AG09319 (cell line): Measurements from ENCODE around the gene NSG2.
"Not testable (repeated sequence)": the region's sequence is repeated elsewhere in the genome, so short reads cannot be mapped to it uniquely, and the experiment has no call there.

Experiments
- DNase-seq: peaks from one replicate; pipeline ENCODE4 v3.0.0-alpha.2; 2010; ENCODE audit warnings: low read depth; ENCODE audit errors: extremely low read depth
- TF ChIP-seq, protein P1 (sequence below): IDR thresholded peaks from 2 replicates; pipeline ENCODE4 v1.5.1; 2011; ENCODE audit warnings: low read depth, mild to moderate bottlenecking, inconsistent platforms, low read length, moderate library complexity

NSG2 gene

DNA sequence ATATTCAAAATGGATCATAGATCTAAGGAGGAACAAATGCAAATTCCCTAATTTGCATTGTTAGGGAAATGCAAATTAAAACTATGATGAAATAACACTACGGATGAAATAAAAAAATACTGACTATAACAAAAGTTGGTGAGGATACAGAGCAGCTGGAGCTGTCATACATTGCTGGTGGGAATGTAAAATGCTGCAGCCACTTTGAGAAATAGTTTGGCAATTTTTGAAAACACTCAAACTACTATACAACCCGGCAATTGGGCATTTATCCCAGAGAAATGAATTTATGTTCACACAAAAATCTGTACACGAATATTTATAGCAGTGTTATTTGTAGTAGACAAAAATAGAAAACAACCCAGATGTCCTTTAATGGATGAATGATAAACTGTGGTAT, 34.1 kb upstream of the NSG2 start:
- TF ChIP-seq, protein P1, sequence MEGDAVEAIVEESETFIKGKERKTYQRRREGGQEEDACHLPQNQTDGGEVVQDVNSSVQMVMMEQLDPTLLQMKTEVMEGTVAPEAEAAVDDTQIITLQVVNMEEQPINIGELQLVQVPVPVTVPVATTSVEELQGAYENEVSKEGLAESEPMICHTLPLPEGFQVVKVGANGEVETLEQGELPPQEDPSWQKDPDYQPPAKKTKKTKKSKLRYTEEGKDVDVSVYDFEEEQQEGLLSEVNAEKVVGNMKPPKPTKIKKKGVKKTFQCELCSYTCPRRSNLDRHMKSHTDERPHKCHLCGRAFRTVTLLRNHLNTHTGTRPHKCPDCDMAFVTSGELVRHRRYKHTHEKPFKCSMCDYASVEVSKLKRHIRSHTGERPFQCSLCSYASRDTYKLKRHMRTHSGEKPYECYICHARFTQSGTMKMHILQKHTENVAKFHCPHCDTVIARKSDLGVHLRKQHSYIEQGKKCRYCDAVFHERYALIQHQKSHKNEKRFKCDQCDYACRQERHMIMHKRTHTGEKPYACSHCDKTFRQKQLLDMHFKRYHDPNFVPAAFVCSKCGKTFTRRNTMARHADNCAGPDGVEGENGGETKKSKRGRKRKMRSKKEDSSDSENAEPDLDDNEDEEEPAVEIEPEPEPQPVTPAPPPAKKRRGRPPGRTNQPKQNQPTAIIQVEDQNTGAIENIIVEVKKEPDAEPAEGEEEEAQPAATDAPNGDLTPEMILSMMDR = no peak

DNA sequence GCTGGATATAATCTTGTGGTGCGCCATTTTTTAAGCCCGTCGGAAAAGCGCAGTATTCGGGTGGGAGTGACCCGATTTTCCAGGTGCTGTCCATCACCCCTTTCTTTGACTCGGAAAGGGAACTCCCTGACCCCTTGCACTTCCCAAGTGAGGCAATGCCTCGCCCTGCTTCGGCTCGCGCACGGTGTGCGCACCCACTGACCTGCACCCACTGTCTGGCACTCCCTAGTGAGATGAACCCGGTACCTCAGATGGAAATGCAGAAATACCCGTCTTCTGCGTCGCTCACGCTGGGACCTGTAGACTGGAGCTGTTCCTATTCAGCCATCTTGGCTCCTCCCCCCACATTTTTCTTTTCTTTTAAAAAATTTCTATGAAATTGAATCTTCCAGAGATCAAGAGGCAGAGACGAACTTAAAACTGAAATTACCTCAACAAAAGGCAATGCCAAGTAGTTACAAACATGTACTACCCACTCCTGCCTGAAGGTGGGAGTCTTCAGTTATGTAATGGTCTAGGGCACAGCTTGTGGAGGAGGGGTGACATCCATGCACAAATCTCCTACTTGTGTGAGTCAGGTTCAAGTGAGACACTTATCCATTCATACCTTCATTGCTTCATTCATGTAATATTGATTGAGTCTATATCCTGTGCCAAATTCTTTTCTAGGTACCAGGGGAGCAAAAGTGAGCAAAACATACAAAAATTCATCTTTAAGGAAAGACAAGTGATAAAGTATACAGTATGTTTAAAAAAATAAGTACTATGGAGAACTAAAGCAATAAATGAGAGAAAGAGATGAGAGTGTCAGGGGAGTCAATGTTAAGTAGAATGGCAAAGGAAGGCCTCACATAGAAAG, 25.2 kb upstream of the NSG2 start:
- not testable (repeated sequence) for DNase-seq
- TF ChIP-seq, protein P1 = peak; percentile 35

More for the DNA sequence above, 34.1 kb upstream of the NSG2 start:
- no peak for DNase-seq

DNA sequence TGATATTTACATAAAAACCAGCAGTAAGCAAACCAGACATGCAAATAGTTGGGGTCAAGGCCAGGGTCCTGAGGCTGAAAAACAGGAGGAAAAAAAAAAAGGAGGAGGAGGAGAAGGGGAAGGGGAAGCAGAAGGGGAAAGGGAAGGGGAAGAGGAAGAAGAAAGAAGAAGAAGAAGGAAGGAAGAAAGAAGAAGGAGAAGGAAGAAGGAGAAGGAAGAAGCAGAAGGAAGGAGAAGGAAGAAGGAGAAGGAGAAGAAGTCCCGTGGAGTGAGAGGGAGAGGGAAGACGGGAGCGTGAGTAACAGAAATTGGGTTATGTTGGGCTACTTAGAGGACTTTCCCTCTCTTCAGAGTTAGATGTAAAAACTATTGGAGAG, 24.6 kb upstream of the NSG2 start:
- DNase-seq = no peak
- TF ChIP-seq, protein P1 = no peak

DNA sequence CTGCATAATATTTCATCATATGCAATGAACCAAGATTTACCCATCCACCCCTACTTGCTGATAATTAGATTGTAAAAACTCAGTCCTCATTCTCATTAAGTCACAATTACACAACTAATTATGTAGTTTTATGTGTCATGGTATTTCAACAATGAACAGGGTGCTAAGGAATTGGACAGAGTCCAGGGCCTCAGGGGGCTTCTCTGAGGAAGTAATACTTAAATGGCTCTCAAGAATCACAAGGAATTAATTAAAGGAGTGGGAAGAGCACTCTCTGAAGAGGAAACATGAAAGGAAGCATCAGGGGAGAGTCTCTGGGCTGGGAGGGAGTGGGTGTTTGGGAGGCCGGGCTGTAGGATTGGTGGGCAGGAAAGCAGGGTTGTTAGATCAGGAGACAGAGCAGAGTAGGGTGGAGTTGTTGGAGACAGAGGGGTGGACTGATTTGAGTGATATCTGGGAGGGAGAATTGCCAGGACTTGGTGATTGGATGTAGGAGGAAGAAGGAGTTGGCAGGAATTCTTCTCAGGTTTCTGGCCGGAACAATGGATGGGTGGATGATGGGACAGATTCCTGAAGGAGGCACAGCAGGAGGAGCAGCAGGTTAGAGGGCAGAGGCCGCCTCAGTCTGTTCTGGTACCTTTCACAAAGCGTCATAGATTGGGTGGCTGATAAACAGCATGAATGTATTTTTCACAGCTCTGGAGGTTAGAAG, 23.0 kb upstream of the NSG2 start:
- TF ChIP-seq, protein P1 = no peak
- no peak for DNase-seq

DNA sequence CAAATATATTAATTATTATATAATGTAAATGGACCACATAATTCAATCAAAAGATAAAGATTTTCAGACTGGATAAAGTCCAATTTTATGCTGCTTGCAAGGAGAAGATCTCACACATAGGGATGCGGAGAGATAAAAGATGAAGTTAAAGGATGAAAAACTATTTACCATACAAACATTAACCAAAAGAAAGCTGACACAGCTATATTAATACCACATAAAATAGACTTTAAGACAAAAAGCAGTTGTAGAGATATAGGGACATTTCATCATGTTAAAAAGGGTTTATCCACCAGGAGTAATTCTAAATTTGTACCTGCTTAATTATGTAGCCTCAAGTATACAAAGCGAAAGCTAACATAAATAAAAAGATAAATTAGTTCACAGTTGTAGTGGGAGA, 15.2 kb upstream of the NSG2 start:
- TF ChIP-seq, protein P1 = no peak
- no peak for DNase-seq

DNA sequence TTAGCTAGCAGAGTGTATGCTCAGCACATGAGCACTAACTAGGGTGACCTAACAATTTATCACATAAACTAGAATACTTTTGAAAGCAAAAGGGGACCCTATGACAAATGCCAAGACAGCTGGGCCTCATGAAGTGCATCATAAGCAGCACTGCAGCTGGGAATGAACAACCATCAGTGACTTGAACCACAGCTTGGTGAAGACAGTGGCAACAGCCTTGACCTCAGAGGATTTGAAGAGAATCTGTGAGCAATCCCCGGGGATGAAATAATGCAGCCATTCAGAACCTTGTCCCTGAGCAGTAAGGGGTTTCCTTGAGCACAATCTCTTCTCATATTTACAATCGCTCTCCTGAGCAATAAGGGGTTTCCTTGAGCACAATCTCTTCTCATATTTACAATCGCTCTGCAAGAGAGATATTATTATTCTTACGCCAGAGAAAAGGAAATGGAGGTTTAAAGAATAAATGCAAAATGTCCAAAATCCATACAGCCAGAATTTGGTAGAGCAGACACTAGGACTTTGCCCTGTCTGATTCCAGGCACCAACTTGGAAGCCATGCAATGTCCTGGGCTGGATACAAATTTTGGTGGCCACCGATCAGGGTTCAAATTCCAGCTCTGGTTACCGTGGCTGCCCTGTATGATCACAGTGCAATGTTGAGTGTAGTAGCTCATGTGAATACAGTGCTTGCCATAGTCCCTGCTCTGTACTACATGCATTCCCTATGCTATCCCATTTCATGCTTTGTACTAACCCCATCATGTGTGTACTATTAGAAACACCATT, 846 bp upstream of the NSG2 start:
- TF ChIP-seq, protein P1 = no peak
- no peak for DNase-seq
